ENCODE data around the gene HSD17B1. TPM values are rescaled to one million over a fixed set of nuclear protein-coding genes. Genes with fewer than 3 reads are reported as not detected.

The HSD17B1 gene
- total and polyA plus RNA-seq, 2 of the 13 experiments (the other 11 are each of a cell fraction or from before 2014, with no cell fraction given): 0.54 to 0.93 TPM

DNA sequence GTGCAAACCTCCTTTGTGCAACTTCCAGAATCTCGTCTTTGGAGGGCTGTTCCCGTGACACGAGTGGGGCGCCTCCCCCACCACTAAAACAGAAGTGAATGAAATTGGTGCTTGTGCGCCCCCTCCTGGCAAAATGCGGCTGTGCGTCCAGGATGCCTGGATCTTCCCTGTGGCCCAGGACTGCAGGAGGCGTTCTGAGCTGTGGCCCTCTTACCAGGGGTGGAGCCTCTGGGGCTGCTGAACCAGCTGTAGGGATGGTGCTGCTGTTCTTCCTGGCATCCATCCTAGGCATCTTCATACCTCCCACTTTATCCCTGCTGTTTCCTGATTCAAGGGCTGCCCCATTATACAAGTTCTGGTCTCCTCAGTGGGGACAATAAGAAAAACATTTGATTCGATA lies 35.2 kb upstream of the HSD17B1 start (continued):
- no peak for TF ChIP-seq ZNF337 (CRISPR knock-in tag; IDR thresholded peaks at IDR 0.05; ENCODE audit: borderline replicate concordance, low read depth)
- TF ChIP-seq SP1 (IDR thresholded peaks at IDR 0.05): no peak
- TF ChIP-seq SP1 (CRISPR knock-in tag; IDR thresholded peaks at IDR 0.05): peak; percentile 69; the same call in 1 of the 2 replicates
- TF ChIP-seq ZNF431 (CRISPR knock-in tag; IDR thresholded peaks at IDR 0.05; ENCODE audit: borderline replicate concordance, low read depth): no peak
- TF ChIP-seq, protein P1, sequence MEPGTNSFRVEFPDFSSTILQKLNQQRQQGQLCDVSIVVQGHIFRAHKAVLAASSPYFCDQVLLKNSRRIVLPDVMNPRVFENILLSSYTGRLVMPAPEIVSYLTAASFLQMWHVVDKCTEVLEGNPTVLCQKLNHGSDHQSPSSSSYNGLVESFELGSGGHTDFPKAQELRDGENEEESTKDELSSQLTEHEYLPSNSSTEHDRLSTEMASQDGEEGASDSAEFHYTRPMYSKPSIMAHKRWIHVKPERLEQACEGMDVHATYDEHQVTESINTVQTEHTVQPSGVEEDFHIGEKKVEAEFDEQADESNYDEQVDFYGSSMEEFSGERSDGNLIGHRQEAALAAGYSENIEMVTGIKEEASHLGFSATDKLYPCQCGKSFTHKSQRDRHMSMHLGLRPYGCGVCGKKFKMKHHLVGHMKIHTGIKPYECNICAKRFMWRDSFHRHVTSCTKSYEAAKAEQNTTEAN (CRISPR knock-in tag; conservative IDR thresholded peaks at IDR 0.05): peak; percentile 27; the same call in 1 of the 2 replicates
- no peak for TF ChIP-seq ZNF230 (CRISPR knock-in tag; IDR thresholded peaks at IDR 0.05)
- 0 out of 2 replicates have a peak, but pooled peaks have one; percentile 64 for TF ChIP-seq SSRP1 (CRISPR knock-in tag; IDR thresholded peaks at IDR 0.05)
- TF ChIP-seq, protein P2, sequence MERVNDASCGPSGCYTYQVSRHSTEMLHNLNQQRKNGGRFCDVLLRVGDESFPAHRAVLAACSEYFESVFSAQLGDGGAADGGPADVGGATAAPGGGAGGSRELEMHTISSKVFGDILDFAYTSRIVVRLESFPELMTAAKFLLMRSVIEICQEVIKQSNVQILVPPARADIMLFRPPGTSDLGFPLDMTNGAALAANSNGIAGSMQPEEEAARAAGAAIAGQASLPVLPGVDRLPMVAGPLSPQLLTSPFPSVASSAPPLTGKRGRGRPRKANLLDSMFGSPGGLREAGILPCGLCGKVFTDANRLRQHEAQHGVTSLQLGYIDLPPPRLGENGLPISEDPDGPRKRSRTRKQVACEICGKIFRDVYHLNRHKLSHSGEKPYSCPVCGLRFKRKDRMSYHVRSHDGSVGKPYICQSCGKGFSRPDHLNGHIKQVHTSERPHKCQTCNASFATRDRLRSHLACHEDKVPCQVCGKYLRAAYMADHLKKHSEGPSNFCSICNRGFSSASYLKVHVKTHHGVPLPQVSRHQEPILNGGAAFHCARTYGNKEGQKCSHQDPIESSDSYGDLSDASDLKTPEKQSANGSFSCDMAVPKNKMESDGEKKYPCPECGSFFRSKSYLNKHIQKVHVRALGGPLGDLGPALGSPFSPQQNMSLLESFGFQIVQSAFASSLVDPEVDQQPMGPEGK (CRISPR knock-in tag; IDR thresholded peaks at IDR 0.05): peak; percentile 91
- TF ChIP-seq FOXK2 (IDR thresholded peaks at IDR 0.05): no peak
- TF ChIP-seq AHR (CRISPR knock-in tag; IDR thresholded peaks at IDR 0.05): peak; percentile 76; the same call in 1 of the 2 replicates
- TF ChIP-seq KDM2A (CRISPR knock-in tag; IDR thresholded peaks at IDR 0.05; ENCODE audit: borderline replicate concordance, low read depth): peak; percentile 70; the same call in 1 of the 2 replicates
- TF ChIP-seq, protein P3, sequence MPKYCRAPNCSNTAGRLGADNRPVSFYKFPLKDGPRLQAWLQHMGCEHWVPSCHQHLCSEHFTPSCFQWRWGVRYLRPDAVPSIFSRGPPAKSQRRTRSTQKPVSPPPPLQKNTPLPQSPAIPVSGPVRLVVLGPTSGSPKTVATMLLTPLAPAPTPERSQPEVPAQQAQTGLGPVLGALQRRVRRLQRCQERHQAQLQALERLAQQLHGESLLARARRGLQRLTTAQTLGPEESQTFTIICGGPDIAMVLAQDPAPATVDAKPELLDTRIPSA (CRISPR knock-in tag; IDR thresholded peaks at IDR 0.05; ENCODE audit: borderline replicate concordance): no peak
- TF ChIP-seq, protein P4, sequence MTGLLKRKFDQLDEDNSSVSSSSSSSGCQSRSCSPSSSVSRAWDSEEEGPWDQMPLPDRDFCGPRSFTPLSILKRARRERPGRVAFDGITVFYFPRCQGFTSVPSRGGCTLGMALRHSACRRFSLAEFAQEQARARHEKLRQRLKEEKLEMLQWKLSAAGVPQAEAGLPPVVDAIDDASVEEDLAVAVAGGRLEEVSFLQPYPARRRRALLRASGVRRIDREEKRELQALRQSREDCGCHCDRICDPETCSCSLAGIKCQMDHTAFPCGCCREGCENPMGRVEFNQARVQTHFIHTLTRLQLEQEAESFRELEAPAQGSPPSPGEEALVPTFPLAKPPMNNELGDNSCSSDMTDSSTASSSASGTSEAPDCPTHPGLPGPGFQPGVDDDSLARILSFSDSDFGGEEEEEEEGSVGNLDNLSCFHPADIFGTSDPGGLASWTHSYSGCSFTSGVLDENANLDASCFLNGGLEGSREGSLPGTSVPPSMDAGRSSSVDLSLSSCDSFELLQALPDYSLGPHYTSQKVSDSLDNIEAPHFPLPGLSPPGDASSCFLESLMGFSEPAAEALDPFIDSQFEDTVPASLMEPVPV (CRISPR knock-in tag; IDR thresholded peaks at IDR 0.05): no peak
- TF ChIP-seq TARDBP (CRISPR knock-in tag; IDR thresholded peaks at IDR 0.05): 0 out of 2 replicates have a peak, but pooled peaks have one; percentile 31
- TF ChIP-seq, protein P5, sequence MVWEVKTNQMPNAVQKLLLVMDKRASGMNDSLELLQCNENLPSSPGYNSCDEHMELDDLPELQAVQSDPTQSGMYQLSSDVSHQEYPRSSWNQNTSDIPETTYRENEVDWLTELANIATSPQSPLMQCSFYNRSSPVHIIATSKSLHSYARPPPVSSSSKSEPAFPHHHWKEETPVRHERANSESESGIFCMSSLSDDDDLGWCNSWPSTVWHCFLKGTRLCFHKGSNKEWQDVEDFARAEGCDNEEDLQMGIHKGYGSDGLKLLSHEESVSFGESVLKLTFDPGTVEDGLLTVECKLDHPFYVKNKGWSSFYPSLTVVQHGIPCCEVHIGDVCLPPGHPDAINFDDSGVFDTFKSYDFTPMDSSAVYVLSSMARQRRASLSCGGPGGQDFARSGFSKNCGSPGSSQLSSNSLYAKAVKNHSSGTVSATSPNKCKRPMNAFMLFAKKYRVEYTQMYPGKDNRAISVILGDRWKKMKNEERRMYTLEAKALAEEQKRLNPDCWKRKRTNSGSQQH (CRISPR knock-in tag; IDR thresholded peaks at IDR 0.05; ENCODE audit: low read depth): no peak
- TF ChIP-seq, protein P6, sequence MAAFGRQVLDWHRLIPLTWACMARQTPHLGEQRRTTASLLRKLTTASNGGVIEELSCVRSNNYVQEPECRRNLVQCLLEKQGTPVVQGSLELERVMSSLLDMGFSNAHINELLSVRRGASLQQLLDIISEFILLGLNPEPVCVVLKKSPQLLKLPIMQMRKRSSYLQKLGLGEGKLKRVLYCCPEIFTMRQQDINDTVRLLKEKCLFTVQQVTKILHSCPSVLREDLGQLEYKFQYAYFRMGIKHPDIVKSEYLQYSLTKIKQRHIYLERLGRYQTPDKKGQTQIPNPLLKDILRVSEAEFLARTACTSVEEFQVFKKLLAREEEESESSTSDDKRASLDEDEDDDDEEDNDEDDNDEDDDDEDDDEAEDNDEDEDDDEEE (CRISPR knock-in tag; IDR thresholded peaks at IDR 0.05): no peak
- no peak for TF ChIP-seq RFX5 (IDR thresholded peaks at IDR 0.05; ENCODE audit: low read depth, low read length)
- no peak for TF ChIP-seq KLF15 (CRISPR knock-in tag; IDR thresholded peaks at IDR 0.05; ENCODE audit: borderline replicate concordance)
- TF ChIP-seq, protein P7, sequence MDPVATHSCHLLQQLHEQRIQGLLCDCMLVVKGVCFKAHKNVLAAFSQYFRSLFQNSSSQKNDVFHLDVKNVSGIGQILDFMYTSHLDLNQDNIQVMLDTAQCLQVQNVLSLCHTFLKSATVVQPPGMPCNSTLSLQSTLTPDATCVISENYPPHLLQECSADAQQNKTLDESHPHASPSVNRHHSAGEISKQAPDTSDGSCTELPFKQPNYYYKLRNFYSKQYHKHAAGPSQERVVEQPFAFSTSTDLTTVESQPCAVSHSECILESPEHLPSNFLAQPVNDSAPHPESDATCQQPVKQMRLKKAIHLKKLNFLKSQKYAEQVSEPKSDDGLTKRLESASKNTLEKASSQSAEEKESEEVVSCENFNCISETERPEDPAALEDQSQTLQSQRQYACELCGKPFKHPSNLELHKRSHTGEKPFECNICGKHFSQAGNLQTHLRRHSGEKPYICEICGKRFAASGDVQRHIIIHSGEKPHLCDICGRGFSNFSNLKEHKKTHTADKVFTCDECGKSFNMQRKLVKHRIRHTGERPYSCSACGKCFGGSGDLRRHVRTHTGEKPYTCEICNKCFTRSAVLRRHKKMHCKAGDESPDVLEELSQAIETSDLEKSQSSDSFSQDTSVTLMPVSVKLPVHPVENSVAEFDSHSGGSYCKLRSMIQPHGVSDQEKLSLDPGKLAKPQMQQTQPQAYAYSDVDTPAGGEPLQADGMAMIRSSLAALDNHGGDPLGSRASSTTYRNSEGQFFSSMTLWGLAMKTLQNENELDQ (CRISPR knock-in tag; IDR thresholded peaks at IDR 0.05; ENCODE audit: borderline replicate concordance): no peak
- no peak for TF ChIP-seq ZEB1 (IDR thresholded peaks at IDR 0.05; ENCODE audit: insufficient replicate concordance, low read depth)
